ENCODE data around the gene FBXL7.

- TF ChIP-seq FOXM1 (IDR thresholded peaks at IDR 0.05; ENCODE audit: borderline replicate concordance, low read depth), result no peak
- no peak for TF ChIP-seq EGR1 (IDR thresholded peaks at IDR 0.05)
- TF ChIP-seq TAF1 (IDR thresholded peaks at IDR 0.05; ENCODE audit: low read depth), result no peak
- no peak for TF ChIP-seq USF1 (IDR thresholded peaks at IDR 0.05)
- no peak for TF ChIP-seq ZBTB7A (IDR thresholded peaks at IDR 0.05; ENCODE audit: low read depth)
- TF ChIP-seq CREB1 (IDR thresholded peaks at IDR 0.05; ENCODE audit: low read depth), result no peak
- no peak for TF ChIP-seq NFIC (IDR thresholded peaks at IDR 0.05)
Observed at GRCh38 chr5:15585841-15586591, 86.0 kb downstream of the FBXL7 start.

Data from Ishikawa (cell line).